GM12801 (cell line): ENCODE results near the gene GPR171.

Experiments used
- CTCF ChIP-seq: IDR thresholded peaks from one replicate; pipeline ENCODE4 v1.5.1; 2011; ENCODE audit warnings: control low read depth; ENCODE audit not compliant: insufficient read length; ENCODE audit errors: extremely low read depth

The GPR171 gene

GRCh38 chr3:151199554-151200438 is 3.2 kb downstream of the GPR171 start:
- no peak for TF ChIP-seq CTCF

- no peak for TF ChIP-seq CTCF
These were observed 4.2 kb downstream of the GPR171 start for GRCh38 chr3:151198849-151199248.

DNA sequence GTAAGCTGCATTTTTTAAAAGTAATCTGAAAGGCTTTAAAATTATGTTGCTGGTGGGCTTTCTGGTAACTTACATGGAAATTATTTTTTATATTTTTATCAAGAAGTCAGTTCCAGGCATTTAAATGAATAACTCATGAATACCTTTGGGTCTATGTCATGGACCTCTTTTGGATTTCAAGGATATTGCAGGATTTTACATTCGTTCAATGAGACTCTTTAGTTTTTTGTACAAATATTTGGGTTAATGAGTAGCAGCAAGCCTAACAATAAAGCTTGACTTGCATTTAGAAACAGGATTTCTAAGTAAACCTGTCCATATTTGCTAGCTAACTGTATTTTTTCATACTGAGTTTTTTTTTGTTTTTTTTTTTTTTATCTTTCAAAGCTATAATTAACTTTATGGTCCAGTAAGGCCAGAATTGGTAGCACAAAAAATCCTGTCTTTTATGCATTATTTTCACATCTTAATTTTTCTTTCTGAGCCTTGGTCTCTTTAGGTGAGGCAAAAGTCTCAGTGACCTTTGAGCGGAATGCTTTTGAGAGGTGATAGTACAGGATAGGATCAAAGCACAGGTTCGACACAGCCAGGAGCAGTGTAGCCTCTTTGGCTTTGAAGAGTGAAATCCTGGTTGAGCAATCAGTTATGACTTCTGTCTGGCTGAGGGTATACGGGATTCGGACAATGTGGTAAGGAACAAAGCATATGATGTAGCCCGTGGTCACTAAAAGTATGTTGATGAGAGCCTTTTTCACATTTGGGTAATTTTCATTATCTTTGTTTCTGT is 4.8 kb downstream of the GPR171 start:
- TF ChIP-seq CTCF = no peak

DNA sequence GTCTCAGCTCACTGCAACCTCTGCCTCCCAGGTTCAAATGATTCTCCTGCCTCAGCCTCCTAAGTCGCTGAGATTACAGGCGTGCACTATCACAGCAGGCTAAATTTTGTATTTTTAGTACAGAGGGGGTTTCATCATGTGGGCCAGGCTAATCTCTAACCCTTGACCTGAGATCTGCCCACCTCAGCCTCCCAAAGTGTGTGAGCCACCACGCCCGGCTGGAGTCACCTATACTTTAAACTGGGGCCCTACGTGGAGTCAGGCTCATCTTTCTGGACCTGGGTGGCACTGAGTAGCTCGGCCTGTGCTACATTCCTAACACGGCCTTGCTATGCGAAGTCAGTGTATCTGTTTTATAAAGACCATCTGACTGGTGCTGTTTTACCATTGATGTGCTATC is 5.8 kb downstream of the GPR171 start:
- no peak for TF ChIP-seq CTCF

- no peak for TF ChIP-seq CTCF
These were observed 6.6 kb downstream of the GPR171 start for GRCh38 chr3:151196434-151196833.

GRCh38 chr3:151195826-151196225 is 7.2 kb downstream of the GPR171 start:
- no peak for TF ChIP-seq CTCF

DNA sequence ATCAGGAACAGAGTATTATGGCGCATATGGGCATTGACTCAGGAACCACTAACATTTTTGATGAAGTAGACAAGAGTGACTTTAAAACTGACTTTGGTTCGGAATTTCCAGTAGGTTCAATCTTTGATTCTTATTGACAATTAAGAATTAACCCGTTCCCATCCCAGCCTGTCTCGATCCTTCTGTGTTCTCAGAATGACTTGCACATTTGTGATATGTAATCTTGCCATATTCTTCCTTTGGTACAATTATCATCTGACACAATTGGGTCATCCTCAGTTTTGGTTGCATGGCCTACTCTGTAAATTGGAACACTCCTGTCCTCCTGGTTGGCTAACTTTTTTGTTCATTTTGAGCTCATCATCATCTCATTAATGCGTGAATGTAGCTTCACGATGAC is 10.5 kb downstream of the GPR171 start:
- TF ChIP-seq CTCF = no peak
